ENCODE data around the gene ZNF25. TPM values are rescaled to one million over a fixed set of nuclear protein-coding genes. Genes with fewer than 3 reads are reported as not detected.
"Not testable (repeated sequence)": the region's sequence is repeated elsewhere in the genome, so short reads cannot be mapped to it uniquely, and the experiment has no call there.

Gene ZNF25
- total and polyA plus RNA-seq, 4 donors = 0.93 to 2.8 (median 1.7) TPM

- Histone ChIP-seq H3K27ac (ENCODE audit: low read depth in 1 of 2, low read length in 2 of 2) (no peak overlapping the region), H3K4me1 (ENCODE audit: control insufficient read depth in 4 of 4, insufficient read depth in 4 of 4, low read length in 3 of 4) (peaks cover 0 to 2% (median 0%) of the 10 kb centered on the region in 4 donors), H3K9ac (ENCODE audit: low read depth in 1 of 2, low read length in 2 of 2) (no peak overlapping the region), H3K36me3 (ENCODE audit: control insufficient read depth in 4 of 4, insufficient read depth in 3 of 4, low read depth in 1 of 4, low read length in 3 of 4) (peaks cover 4 to 44% (median 29%) of the 10 kb centered on the region in 4 donors), H3K9me3 (ENCODE audit: control insufficient read depth in 4 of 4, low read length in 3 of 4) (no peaks in the 10 kb centered on the region), H3K4me3 (ENCODE audit: low read depth in 1 of 3, low read length in 3 of 3) (no peak overlapping the region), H3K27me3 (ENCODE audit: control insufficient read depth in 4 of 4, insufficient read depth in 4 of 4, low read length in 3 of 4) (no peaks in the 10 kb centered on the region)
- WGBS = 83% methylated on average over 3 of the region's 3 CpGs
- DNase-seq (ENCODE audit: low spot score) = no peak
- TF ChIP-seq, protein P1, sequence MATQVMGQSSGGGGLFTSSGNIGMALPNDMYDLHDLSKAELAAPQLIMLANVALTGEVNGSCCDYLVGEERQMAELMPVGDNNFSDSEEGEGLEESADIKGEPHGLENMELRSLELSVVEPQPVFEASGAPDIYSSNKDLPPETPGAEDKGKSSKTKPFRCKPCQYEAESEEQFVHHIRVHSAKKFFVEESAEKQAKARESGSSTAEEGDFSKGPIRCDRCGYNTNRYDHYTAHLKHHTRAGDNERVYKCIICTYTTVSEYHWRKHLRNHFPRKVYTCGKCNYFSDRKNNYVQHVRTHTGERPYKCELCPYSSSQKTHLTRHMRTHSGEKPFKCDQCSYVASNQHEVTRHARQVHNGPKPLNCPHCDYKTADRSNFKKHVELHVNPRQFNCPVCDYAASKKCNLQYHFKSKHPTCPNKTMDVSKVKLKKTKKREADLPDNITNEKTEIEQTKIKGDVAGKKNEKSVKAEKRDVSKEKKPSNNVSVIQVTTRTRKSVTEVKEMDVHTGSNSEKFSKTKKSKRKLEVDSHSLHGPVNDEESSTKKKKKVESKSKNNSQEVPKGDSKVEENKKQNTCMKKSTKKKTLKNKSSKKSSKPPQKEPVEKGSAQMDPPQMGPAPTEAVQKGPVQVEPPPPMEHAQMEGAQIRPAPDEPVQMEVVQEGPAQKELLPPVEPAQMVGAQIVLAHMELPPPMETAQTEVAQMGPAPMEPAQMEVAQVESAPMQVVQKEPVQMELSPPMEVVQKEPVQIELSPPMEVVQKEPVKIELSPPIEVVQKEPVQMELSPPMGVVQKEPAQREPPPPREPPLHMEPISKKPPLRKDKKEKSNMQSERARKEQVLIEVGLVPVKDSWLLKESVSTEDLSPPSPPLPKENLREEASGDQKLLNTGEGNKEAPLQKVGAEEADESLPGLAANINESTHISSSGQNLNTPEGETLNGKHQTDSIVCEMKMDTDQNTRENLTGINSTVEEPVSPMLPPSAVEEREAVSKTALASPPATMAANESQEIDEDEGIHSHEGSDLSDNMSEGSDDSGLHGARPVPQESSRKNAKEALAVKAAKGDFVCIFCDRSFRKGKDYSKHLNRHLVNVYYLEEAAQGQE (IDR thresholded peaks at IDR 0.05) = no peak
- TF ChIP-seq TAF1 (conservative IDR thresholded peaks at IDR 0.05) (no peak), HNF4A (conservative IDR thresholded peaks at IDR 0.05) (no peak), ATF3 (IDR thresholded peaks at IDR 0.05) (no peak), GABPA (IDR thresholded peaks at IDR 0.05 in 1 of 2, conservative IDR thresholded peaks at IDR 0.05 in 1 of 2) (no peak), RAD21 (IDR thresholded peaks at IDR 0.05) (no peak), FOXA1 (IDR thresholded peaks at IDR 0.05) (no peak), HNF4G (IDR thresholded peaks at IDR 0.05) (no peak), SP1 (IDR thresholded peaks at IDR 0.05) (no peak), YY1 (IDR thresholded peaks at IDR 0.05) (no peak), RXRA (IDR thresholded peaks at IDR 0.05) (no peak)
- TF ChIP-seq, protein P2, sequence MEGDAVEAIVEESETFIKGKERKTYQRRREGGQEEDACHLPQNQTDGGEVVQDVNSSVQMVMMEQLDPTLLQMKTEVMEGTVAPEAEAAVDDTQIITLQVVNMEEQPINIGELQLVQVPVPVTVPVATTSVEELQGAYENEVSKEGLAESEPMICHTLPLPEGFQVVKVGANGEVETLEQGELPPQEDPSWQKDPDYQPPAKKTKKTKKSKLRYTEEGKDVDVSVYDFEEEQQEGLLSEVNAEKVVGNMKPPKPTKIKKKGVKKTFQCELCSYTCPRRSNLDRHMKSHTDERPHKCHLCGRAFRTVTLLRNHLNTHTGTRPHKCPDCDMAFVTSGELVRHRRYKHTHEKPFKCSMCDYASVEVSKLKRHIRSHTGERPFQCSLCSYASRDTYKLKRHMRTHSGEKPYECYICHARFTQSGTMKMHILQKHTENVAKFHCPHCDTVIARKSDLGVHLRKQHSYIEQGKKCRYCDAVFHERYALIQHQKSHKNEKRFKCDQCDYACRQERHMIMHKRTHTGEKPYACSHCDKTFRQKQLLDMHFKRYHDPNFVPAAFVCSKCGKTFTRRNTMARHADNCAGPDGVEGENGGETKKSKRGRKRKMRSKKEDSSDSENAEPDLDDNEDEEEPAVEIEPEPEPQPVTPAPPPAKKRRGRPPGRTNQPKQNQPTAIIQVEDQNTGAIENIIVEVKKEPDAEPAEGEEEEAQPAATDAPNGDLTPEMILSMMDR (IDR thresholded peaks at IDR 0.05; ENCODE audit: low read depth, low read length, missing input control) = no peak
- TF ChIP-seq, protein P3, sequence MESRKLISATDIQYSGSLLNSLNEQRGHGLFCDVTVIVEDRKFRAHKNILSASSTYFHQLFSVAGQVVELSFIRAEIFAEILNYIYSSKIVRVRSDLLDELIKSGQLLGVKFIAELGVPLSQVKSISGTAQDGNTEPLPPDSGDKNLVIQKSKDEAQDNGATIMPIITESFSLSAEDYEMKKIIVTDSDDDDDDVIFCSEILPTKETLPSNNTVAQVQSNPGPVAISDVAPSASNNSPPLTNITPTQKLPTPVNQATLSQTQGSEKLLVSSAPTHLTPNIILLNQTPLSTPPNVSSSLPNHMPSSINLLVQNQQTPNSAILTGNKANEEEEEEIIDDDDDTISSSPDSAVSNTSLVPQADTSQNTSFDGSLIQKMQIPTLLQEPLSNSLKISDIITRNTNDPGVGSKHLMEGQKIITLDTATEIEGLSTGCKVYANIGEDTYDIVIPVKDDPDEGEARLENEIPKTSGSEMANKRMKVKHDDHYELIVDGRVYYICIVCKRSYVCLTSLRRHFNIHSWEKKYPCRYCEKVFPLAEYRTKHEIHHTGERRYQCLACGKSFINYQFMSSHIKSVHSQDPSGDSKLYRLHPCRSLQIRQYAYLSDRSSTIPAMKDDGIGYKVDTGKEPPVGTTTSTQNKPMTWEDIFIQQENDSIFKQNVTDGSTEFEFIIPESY (IDR thresholded peaks at IDR 0.05) = no peak
Observed at GRCh38 chr10:38025283-38025682, 48.8 kb upstream of the ZNF25 start.

GRCh38 chr10:38019124-38019523 is 42.7 kb upstream of the ZNF25 start:
- not testable (repeated sequence) for H3K4me3 ChIP-seq (ENCODE audit: low read depth in 1 of 3, low read length in 3 of 3); H3K9me3 ChIP-seq (ENCODE audit: control insufficient read depth in 4 of 4, low read length in 3 of 4); H3K27me3 ChIP-seq (ENCODE audit: control insufficient read depth in 4 of 4, insufficient read depth in 4 of 4, low read length in 3 of 4); H3K9ac ChIP-seq (ENCODE audit: low read depth in 1 of 2, low read length in 2 of 2); H3K27ac ChIP-seq (ENCODE audit: low read depth in 1 of 2, low read length in 2 of 2); DNase-seq (ENCODE audit: low spot score)
- peaks cover 0 to 12% (median 3%) of the 10 kb centered on the region in 4 donors for H3K4me1 ChIP-seq (ENCODE audit: control insufficient read depth in 4 of 4, insufficient read depth in 4 of 4, low read length in 3 of 4)
- 67% methylated on average over 3 of the region's 4 CpGs for WGBS
- peaks cover 5 to 51% (median 39%) of the 10 kb centered on the region in 4 donors for H3K36me3 ChIP-seq (ENCODE audit: control insufficient read depth in 4 of 4, insufficient read depth in 3 of 4, low read depth in 1 of 4, low read length in 3 of 4)

All from liver (tissue), 9 donors.